GM12892 (cell line): ENCODE results near the gene ZNF497.

Source experiments
- POLR2A ChIP-seq: IDR thresholded peaks from 2 replicates; pipeline ENCODE4 v1.6.1; 2011; ENCODE audit warnings: low read depth, low read length, control low read depth
- POLR2AphosphoS5 ChIP-seq: IDR thresholded peaks from 2 replicates; pipeline ENCODE4 v1.6.1; 2011; ENCODE audit warnings: low read depth, low read length, control low read depth

DNA sequence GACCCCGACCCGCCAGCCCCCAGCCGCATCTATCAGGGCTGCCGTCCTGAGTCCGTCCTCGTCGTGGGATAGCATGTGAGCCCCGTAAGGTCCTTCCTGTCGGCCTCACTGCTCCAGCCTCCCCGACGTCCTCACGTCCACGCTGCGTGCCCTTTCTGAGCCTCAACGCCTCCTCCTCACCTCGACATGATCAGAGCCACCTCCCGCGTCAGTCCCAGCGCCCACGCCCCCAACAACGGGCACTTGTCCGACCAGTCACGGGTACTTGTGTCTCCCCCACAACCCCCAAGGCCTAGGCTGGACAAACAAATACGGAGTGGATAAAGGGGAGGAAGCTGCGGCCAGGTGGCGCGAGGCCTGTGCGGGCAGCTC, 665 bp downstream of the ZNF497 start:
- TF ChIP-seq POLR2A, result no peak
- TF ChIP-seq POLR2AphosphoS5, result no peak
